GM23248 (cell line): Measurements from ENCODE around the gene KCNK6.

ENCODE experiments used
- EZH2 ChIP-seq: fragments of 200-600 bp; sonication (generic); IDR thresholded peaks from 2 replicates; pipeline ENCODE4 v1.6.1; 2018; ENCODE audit warnings: antibody characterized with exemption, mild to moderate bottlenecking; ENCODE audit not compliant: insufficient read depth, poor library complexity, severe bottlenecking
- EZH2phosphoT487 ChIP-seq: fragments of 200-600 bp; sonication (generic); IDR thresholded peaks from 2 replicates; pipeline ENCODE4 v1.6.1; 2018; ENCODE audit warnings: antibody characterized with exemption, moderate library complexity, mild to moderate bottlenecking, low read depth; ENCODE audit not compliant: insufficient read depth

DNA sequence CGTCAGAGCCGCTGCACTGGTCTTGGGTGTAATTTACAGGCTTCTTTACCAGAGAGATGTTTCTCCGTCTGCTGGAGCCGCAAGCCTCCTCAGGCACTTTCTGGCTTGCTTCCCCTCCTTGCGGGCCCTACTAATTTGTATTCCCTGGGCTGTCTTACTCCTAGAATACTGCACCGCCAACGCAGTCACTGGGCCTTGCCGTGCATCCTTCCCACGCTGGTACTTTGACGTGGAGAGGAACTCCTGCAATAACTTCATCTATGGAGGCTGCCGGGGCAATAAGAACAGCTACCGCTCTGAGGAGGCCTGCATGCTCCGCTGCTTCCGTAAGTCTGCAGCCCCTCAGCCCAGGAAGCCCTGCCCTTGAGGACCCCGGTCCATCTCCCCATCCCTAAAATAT, 29.7 kb upstream of the KCNK6 start:
- no peak for TF ChIP-seq EZH2
- TF ChIP-seq EZH2phosphoT487 = no peak
